CD4-positive, alpha-beta T cell (primary cell): ENCODE results near the gene IGF2R. TPM values are rescaled to one million over a fixed set of nuclear protein-coding genes. Genes with fewer than 3 reads are reported as not detected.

Experiments
- ATAC-seq: fragments of 200-7000 bp; cut with Tn5 transposase; one replicate; pipeline ENCODE4 v1.10.0; 2022; ENCODE audit warnings: mild to moderate bottlenecking; ENCODE audit not compliant: poor library complexity
- CTCF ChIA-PET: fragments of 350-600 bp; sonication (Branson Sonifier 250); formaldehyde crosslinking; loops from one replicate; lab custom pipeline; 2021; ENCODE audit warnings: antibody characterized with exemption, inconsistent platforms; lab: Charles Lee
- POLR2A ChIA-PET: fragments of 350-600 bp; sonication (Branson Sonifier 250); formaldehyde crosslinking; loops from one replicate; lab custom pipeline; 2021; ENCODE audit warnings: antibody characterized with exemption, inconsistent platforms; lab: Charles Lee
- DNase-seq, 14 experiments: peaks; one replicate each; pipeline ENCODE4 v3.0.0-alpha.2; 2013 to 2020; ENCODE audit warnings: mixed read lengths in 2 of 14
- H3K27ac ChIP-seq, 2 donors: one replicate each; pipeline versions ENCODE4 v1.5.1 to v1.7.0; 2013; ENCODE audit warnings: low read length in 2 of 2, low read depth in 1 of 2, mild to moderate bottlenecking in 1 of 2
- H3K27me3 ChIP-seq, 2 experiments: 1 replicate in 1 of 2; 2 replicates in 1 of 2; pipeline versions ENCODE4 v1.6.1 to v1.7.0; 2013; ENCODE audit warnings: low read length in 2 of 2, control low read depth in 1 of 2, mild to moderate bottlenecking in 1 of 2, moderate library complexity in 1 of 2; ENCODE audit not compliant: insufficient read depth in 2 of 2, control insufficient read depth in 1 of 2
- H3K36me3 ChIP-seq: one replicate; pipeline ENCODE4 v1.6.1; 2013; ENCODE audit warnings: low read length, control low read depth; ENCODE audit not compliant: insufficient read depth
- H3K4me1 ChIP-seq: one replicate; pipeline ENCODE4 v1.6.1; 2013; ENCODE audit warnings: low read length, control low read depth; ENCODE audit not compliant: insufficient read depth
- H3K4me3 ChIP-seq: one replicate; pipeline ENCODE4 v1.5.1; 2013; ENCODE audit warnings: mild to moderate bottlenecking, low read length, moderate library complexity
- H3K9me3 ChIP-seq, 2 experiments: 1 replicate in 1 of 2; 2 replicates in 1 of 2; pipeline versions ENCODE4 v1.6.1 to v1.7.0; 2013; ENCODE audit warnings: low read length in 2 of 2, mild to moderate bottlenecking in 2 of 2, control low read depth in 1 of 2, moderate library complexity in 1 of 2; ENCODE audit not compliant: control insufficient read depth in 1 of 2, insufficient read depth in 1 of 2
- H3K27ac Mint-ChIP-seq: one replicate; pipeline ENCODE4 v1.8.0; 2020; ENCODE audit warnings: mixed read lengths
- H3K27me3 Mint-ChIP-seq: one replicate; pipeline ENCODE4 v1.8.0; 2021; ENCODE audit warnings: mixed read lengths
- H3K36me3 Mint-ChIP-seq: one replicate; pipeline ENCODE4 v1.8.0; 2021; ENCODE audit warnings: low read depth, mixed read lengths
- H3K4me1 Mint-ChIP-seq: one replicate; pipeline ENCODE4 v1.8.0; 2021; ENCODE audit warnings: low read depth, mixed read lengths
- H3K4me3 Mint-ChIP-seq: one replicate; pipeline ENCODE4 v1.8.0; 2020; ENCODE audit warnings: mild to moderate bottlenecking, mixed read lengths
- H3K9me3 Mint-ChIP-seq: one replicate; pipeline ENCODE4 v1.8.0; 2020; ENCODE audit warnings: mixed read lengths
- CTCF ChIP-seq: fragments of 200-600 bp; IDR thresholded peaks from one replicate; pipeline ENCODE4 v1.8.0; 2022; ENCODE audit warnings: antibody characterized with exemption, mild to moderate bottlenecking
- intact Hi-C, 2 experiments: fragments of 100-400 bp; cut with DNase I in 1 of 2; cut with micrococcal nuclease in 1 of 2; formaldehyde crosslinking; loops; one replicate each; pipeline versions ENCODE4 v1.15.1 to v1.9.0; 2023 to 2025; cut with DNase I, micrococcal nuclease
- total RNA-seq, 174 experiments: library from RNA in 2 of 174; stranded (reverse) in 2 of 174; gene quantifications; one replicate each; pipeline ENCODE4 v1.2.3 and lab custom pipeline; 2021 to 2026

The IGF2R gene
- total RNA-seq, 2 experiments from 2014 or later: 43.8 to 46.7 TPM

GRCh38 chr6:159935065-159935464, 33.8 kb upstream of the IGF2R start:
- no peaks in the 10 kb centered on the region for H3K9me3 Mint-ChIP-seq
- H3K4me1 ChIP-seq: peaks cover 9% of the 10 kb centered on the region
- no peak overlapping the region for H3K27ac ChIP-seq
- TF ChIP-seq CTCF: no peak
- no peaks in the 10 kb centered on the region for H3K27me3 ChIP-seq
- H3K36me3 Mint-ChIP-seq: no peaks in the 10 kb centered on the region
- ATAC-seq: no peak
- H3K36me3 ChIP-seq: no peaks in the 10 kb centered on the region
- H3K4me3 ChIP-seq: no peak overlapping the region
- peaks cover 13% of the 10 kb centered on the region for H3K4me1 Mint-ChIP-seq
- DNase-seq: no peak
- no peaks in the 10 kb centered on the region for H3K9me3 ChIP-seq
- ChIA-PET POLR2A (no interaction called here), CTCF (no interaction called here)
- no peak overlapping the region for H3K27ac Mint-ChIP-seq
- no peak overlapping the region for H3K4me3 Mint-ChIP-seq
- intact Hi-C loops: no loop called here
- H3K27me3 Mint-ChIP-seq: peaks cover 5% of the 10 kb centered on the region

GRCh38 chr6:159935633-159936032, 33.2 kb upstream of the IGF2R start:
- CTCF ChIA-PET: no interaction called here

GRCh38 chr6:159939591-159940016, 29.3 kb upstream of the IGF2R start:
- peaks cover 2% of the 10 kb centered on the region for H3K9me3 Mint-ChIP-seq
- ChIA-PET CTCF (no interaction called here), POLR2A (no interaction called here)
- Histone ChIP-seq H3K4me1 (peaks cover 4% of the 10 kb centered on the region), H3K4me3 (no peak overlapping the region), H3K27ac (no peak overlapping the region), H3K27me3 (no peaks in the 10 kb centered on the region), H3K9me3 (peaks cover 0 to 9% of the 10 kb centered on the region in 2 experiments), H3K36me3 (no peaks in the 10 kb centered on the region)
- no peak for ATAC-seq
- peaks cover 5% of the 10 kb centered on the region for H3K27me3 Mint-ChIP-seq
- peaks cover 8% of the 10 kb centered on the region for H3K4me1 Mint-ChIP-seq
- H3K36me3 Mint-ChIP-seq: no peaks in the 10 kb centered on the region
- DNase-seq: no peak
- TF ChIP-seq CTCF: no peak
- no peak overlapping the region for H3K27ac Mint-ChIP-seq
- no peak overlapping the region for H3K4me3 Mint-ChIP-seq
- intact Hi-C loops: loop anchor here (2.0 to 10.0 kb wide), 6 partner anchors 77 to 767 kb away; partner anchors contain the start of gene TCP1 (in 1 of the 2)

More at GRCh38 chr6:159935633-159936032, 33.2 kb upstream of the IGF2R start:
- H3K9me3 Mint-ChIP-seq: no peaks in the 10 kb centered on the region
- no peak for DNase-seq
- H3K9me3 ChIP-seq: no peaks in the 10 kb centered on the region
- H3K27ac Mint-ChIP-seq: no peak overlapping the region
- H3K27me3 ChIP-seq: no peaks in the 10 kb centered on the region
- H3K27me3 Mint-ChIP-seq: peaks cover 5% of the 10 kb centered on the region
- no peak overlapping the region for H3K27ac ChIP-seq
- no peaks in the 10 kb centered on the region for H3K36me3 Mint-ChIP-seq
- POLR2A ChIA-PET: no interaction called here
- peaks cover 4% of the 10 kb centered on the region for H3K4me1 ChIP-seq
- H3K36me3 ChIP-seq: no peaks in the 10 kb centered on the region
- no peak overlapping the region for H3K4me3 Mint-ChIP-seq
- intact Hi-C loops: no loop called here
- ATAC-seq: no peak
- H3K4me3 ChIP-seq: no peak overlapping the region
- no peak for TF ChIP-seq CTCF
- H3K4me1 Mint-ChIP-seq: peaks cover 7% of the 10 kb centered on the region
